ENCODE results near the gene KLHL36. TPM values are rescaled to one million over a fixed set of nuclear protein-coding genes. Genes with fewer than 3 reads are reported as not detected.

The KLHL36 gene
- 10 to 100 TPM; 35.8 to 47.0 TPM for total RNA-seq
- long read RNA-seq, full-length matches to known transcripts: 14 of 36 reads
- long read RNA-seq, partial matches to known transcripts: 14 of 36 reads
- long read RNA-seq, other reads (novel, unspliced or antisense): 8 of 36 reads

- ATAC-seq (peak; percentile 83 to 90), DNase-seq (peak; percentile 66)
- intact Hi-C loops (cut with DNase I): no loop called here
Measured at GRCh38 chr16:84647828-84648594, at the start of gene KLHL36. KLHL36 (plus strand) TSS chr16:84648511; CDS start chr16:84650868, 2,357 bp downstream.

- DNase-seq (peak; percentile 68), ATAC-seq (peak; percentile 55 to 59)
- intact Hi-C loops (cut with DNase I): no loop called here
Measured at GRCh38 chr16:84599521-84600202, 48.6 kb upstream of the KLHL36 start.

GRCh38 chr16:84600343-84601229 is 47.7 kb upstream of the KLHL36 start:
- intact Hi-C loops (cut with DNase I): no loop called here
- DNase-seq (no peak), ATAC-seq (peak in 1 of 2 donors; percentile 16)

GRCh38 chr16:84603140-84603816 is 45.0 kb upstream of the KLHL36 start:
- peak; percentile 70 to 76 for ATAC-seq
- intact Hi-C loops (cut with DNase I): no loop called here
- peak; percentile 92 for DNase-seq

DNA sequence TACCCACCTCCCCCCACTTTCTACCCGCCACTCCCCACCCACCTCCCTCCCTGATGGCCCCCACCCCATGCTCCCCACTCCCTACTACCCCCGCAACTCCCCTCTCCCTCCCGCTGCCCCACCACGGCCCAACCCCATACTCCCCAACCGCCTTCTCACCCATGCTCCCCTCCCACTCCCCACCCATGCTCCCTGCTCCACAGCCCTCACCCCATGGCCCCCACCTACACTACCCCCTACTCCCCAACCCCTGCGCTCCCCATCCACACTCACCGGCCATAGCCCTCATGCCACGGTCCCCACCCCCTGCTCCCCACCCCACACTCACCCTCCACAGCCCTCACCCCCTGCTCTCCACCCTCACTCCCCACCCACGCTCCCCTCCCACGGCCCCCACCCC is 44.4 kb upstream of the KLHL36 start:
- intact Hi-C loops (cut with DNase I): no loop called here
- DNase-seq (no peak), ATAC-seq (no peak)

DNA sequence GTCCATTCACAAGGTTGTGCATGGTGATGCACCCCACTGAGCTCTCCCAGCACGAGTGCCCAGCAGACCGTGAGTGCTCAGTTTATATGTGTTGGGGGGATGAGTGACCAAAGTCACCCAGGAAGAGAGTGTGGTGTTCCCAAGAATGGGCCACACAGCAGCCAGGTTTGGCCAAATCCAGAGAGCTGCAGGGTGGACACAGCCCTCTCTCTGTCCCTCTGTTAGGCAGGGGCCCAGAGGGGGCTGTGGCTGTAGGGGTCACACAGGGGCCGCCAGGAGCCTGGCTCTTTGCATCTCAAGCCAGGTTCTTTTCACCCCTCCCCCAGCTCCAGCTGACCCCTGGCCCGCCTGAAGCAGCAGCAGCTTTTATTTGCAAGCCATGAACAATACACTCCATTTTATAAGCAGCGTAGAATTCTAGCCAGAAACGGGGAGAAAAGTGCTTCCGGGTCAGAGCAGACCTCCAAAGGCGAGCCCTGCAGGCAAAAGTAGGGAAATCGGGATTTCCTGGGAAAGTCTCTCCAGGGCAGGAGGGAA is 43.8 kb upstream of the KLHL36 start:
- DNase-seq (no peak), ATAC-seq (no peak)
- intact Hi-C loops (cut with DNase I): no loop called here

GRCh38 chr16:84605339-84605848 is 42.9 kb upstream of the KLHL36 start:
- intact Hi-C loops (cut with DNase I): no loop called here
- DNase-seq: no peak
- no peak for ATAC-seq

- DNase-seq (no peak), ATAC-seq (no peak)
- intact Hi-C loops (cut with DNase I): no loop called here
Measured at GRCh38 chr16:84606081-84606875, 42.0 kb upstream of the KLHL36 start.

GRCh38 chr16:84607061-84607460 is 41.2 kb upstream of the KLHL36 start:
- ATAC-seq: no peak

DNA sequence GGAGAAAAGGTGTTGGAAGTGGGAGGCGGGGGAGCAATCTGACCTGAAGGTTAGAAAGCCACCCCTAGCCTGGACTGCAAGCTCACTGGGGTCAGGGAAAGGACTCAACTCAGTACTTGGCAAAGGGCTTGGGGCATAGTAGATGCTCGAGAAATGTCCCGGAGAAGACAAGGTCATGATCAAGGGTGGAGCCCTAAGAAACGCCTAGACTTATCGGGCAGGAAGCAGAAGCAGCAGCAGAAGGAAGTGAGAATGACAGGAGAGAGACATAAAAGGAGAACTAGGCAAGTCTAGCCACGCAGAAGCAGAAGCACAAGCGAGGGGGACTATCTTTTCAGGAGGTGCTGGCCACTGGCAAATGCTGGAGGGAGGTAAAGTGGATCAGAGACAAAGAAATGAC is 40.6 kb upstream of the KLHL36 start:
- intact Hi-C loops (cut with DNase I): no loop called here
- DNase-seq (no peak), ATAC-seq (peak in 1 of 2 donors; percentile 35)

More at GRCh38 chr16:84607061-84607460, 41.2 kb upstream of the KLHL36 start:
- intact Hi-C loops (cut with DNase I): no loop called here
- no peak for DNase-seq

DNA sequence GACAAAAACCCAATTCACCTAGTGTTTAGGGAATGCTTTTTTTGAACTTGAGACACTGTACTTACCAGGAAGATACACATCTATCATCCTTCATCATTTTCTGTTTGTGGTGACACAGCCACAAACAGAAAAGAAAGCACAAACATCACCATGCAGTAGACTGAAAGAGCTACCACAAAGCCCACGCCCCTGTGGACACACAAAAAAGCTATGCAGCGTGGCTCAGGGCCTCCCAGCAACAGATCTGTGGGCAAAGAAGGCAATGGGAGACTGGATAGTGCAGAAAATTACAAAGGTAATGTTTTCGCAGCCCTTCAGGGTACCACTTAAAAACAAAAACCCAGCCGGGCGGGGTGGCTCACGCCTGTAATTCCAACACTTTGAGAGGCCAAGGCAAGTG is 40.0 kb upstream of the KLHL36 start:
- DNase-seq: no peak
- intact Hi-C loops (cut with DNase I): no loop called here

GRCh38 chr16:84609563-84610177 is 38.6 kb upstream of the KLHL36 start:
- DNase-seq (no peak), ATAC-seq (no peak)
- intact Hi-C loops (cut with DNase I): no loop called here

More for the DNA sequence above, 40.0 kb upstream of the KLHL36 start:
- no peak for ATAC-seq

DNA sequence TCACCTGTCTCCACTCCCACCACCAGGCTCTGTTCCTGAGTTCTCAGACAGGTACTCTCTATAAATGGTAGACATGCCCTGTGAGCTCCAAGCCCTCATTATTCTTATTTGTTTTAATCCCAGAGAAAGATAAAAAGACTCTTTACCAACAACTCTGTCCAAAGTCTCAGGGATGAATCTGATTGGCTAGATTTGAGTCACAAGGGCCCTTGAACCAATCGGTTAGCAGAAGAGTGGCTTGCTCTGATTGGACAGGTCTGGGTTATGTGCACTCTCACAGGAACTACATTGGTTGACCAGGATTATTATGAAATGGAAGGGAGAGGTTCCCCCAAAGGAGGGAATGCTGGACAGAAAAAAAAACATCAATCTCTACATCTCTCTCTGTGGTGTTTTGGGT is 37.9 kb upstream of the KLHL36 start:
- DNase-seq: no peak
- ATAC-seq: no peak
- intact Hi-C loops (cut with DNase I): no loop called here

DNA sequence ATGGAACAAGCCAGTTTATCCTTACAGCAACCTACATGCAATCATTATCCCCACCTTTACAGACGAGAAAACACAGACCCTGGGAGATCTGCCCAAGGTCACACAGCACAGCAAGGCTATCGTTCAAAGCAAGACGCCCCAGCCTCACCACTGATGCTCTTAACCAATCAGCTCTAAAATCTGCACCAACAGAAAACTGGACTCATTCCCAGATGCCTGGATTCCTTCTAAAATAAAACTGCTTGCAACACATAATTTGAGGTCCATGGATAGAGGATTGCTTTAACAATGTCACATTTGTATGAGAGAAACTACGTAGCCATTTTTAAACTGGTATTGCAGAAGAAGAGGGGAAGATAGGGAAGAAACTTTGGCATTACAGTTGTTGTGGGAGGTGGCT is 37.3 kb upstream of the KLHL36 start:
- ATAC-seq: no peak
- intact Hi-C loops (cut with DNase I): no loop called here
- DNase-seq: no peak

GRCh38 chr16:84612686-84613085 is 35.6 kb upstream of the KLHL36 start:
- intact Hi-C loops (cut with DNase I): no loop called here
- no peak for DNase-seq
- no peak for ATAC-seq

- DNase-seq (no peak), ATAC-seq (no peak)
- intact Hi-C loops (cut with DNase I): no loop called here
Measured at GRCh38 chr16:84613408-84614072, 34.8 kb upstream of the KLHL36 start.

GRCh38 chr16:84614073-84614459 is 34.2 kb upstream of the KLHL36 start:
- DNase-seq (no peak), ATAC-seq (no peak)
- intact Hi-C loops (cut with DNase I): no loop called here

All from left cardiac atrium (tissue), 4 donors.